ENCODE data around the gene TRPV3. TPM values are rescaled to one million over a fixed set of nuclear protein-coding genes. Genes with fewer than 3 reads are reported as not detected.

TRPV3 gene
- total and polyA plus RNA-seq, 2 of the 8 experiments (the other 6 are each of a cell fraction or from before 2014, with no cell fraction given) = 0.56 to 1.0 TPM

DNA sequence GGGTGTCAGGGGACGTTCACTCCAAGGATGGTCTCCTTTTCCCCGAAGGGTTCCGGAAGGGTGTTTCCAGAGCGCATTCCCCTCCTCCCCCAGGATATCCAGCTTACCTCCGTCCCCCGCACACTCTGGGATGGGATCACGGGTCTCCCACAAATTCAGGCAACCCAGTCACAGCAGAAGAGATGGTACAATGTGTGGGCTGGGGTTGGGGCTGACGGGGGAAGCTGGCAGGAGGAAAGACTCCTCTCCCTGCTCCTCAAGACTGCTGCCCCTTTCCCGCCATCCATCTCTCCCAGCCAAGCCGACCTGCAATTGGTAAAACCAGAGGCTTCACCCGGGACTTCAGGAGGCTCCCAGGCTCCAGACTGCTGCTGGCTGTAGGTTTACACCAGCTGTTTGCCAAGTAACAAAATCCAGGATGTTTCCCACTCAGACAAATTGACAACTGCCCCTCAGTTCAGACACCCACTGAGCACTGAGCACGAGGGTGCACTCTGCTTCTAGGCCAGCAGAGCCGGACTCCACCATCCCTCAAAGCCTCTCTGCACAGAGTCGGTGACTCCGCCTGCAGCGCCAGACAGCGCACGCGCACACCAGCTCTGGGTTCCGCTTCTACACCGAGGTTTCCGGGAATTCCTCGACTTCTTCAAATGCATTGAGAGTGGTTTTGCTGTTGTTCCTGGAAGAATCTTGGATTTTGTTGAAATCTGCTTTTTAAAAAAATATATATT, 44.1 kb downstream of the TRPV3 start:
- Histone ChIP-seq H3K79me2 (ENCODE audit: control insufficient read depth in 1 of 2, insufficient read depth in 2 of 2, low read length in 2 of 2) (no peaks in the 10 kb centered on the region), H2BK12ac (ENCODE audit: low read depth, low read length) (no peak overlapping the region), H2BK20ac (ENCODE audit: low read length) (0 out of 2 replicates have a peak overlapping the region, but pooled peaks have one; percentile 86), H3K14ac (ENCODE audit: insufficient read length) (no peak overlapping the region), H3K27ac (ENCODE audit: low read depth, low read length) (no peak overlapping the region), H3K18ac (ENCODE audit: extremely low read depth, low read length) (peak overlapping the region; percentile 13; the same call in 1 of the 2 replicates), H3K27me3 (replicated peaks in 1 of 4; ENCODE audit: control insufficient read depth in 3 of 4, extremely low read depth in 1 of 4, insufficient read depth in 3 of 4, low read length in 3 of 4) (no peaks in the 10 kb centered on the region; a peak in 2 of 7 replicates), H3K4me2 (ENCODE audit: insufficient read depth in 1 of 2, low read depth in 2 of 2, low read length in 2 of 2) (peak overlapping the region; percentile 3 to 50; a peak in 1 of 4 replicates), H4K20me1 (replicated peaks in 1 of 2; ENCODE audit: control insufficient read depth in 1 of 2, insufficient read depth in 2 of 2, low read length in 2 of 2) (no peaks in the 10 kb centered on the region), H4K91ac (replicated peaks; ENCODE audit: insufficient read length, low read length) (no peak overlapping the region), H2BK15ac (ENCODE audit: low read length) (peak overlapping the region; percentile 81; the same call in 1 of the 2 replicates), H3K9me3 (ENCODE audit: insufficient read depth in 2 of 2, low read depth in 1 of 2, low read length in 1 of 2) (no peaks in the 10 kb centered on the region), H2AFZ (ENCODE audit: low read length) (0 out of 2 replicates have a peak overlapping the region, but pooled peaks have one; percentile 31), H2BK120ac (replicated peaks; ENCODE audit: low read depth, low read length) (no peak overlapping the region), H4K8ac (ENCODE audit: extremely low read depth, insufficient read depth, low read length) (no peak overlapping the region), H3K36me3 (ENCODE audit: control insufficient read depth in 2 of 4, insufficient read depth in 4 of 4, low read length in 3 of 4) (no peaks in the 10 kb centered on the region), H3K4me1 (replicated peaks in 1 of 4; ENCODE audit: control insufficient read depth in 3 of 4, insufficient read depth in 4 of 4, low read length in 3 of 4) (peaks cover 9 to 22% (median 14%) of the 10 kb centered on the region in 4 experiments), H3K4me3 (ENCODE audit: extremely low read depth in 1 of 4, insufficient read depth in 2 of 4, low read depth in 3 of 4, low read length in 4 of 4) (no peak overlapping the region), H3K79me1 (ENCODE audit: low read depth, low read length) (no peaks in the 10 kb centered on the region), H4K5ac (ENCODE audit: insufficient read length, low read depth, low read length) (no peak overlapping the region), H3K56ac (replicated peaks; ENCODE audit: insufficient read length, low read depth, low read length) (no peak overlapping the region), H2AK5ac (ENCODE audit: low read depth, low read length) (no peak overlapping the region), H3K9ac (replicated peaks in 1 of 4; ENCODE audit: extremely low read depth in 1 of 4, low read depth in 3 of 4, low read length in 3 of 4) (no peak overlapping the region), H3K4ac (replicated peaks; ENCODE audit: insufficient read length, low read depth, low read length) (no peak overlapping the region), H3K23ac (ENCODE audit: insufficient read length) (no peak overlapping the region), H2BK5ac (ENCODE audit: low read depth, low read length) (no peak overlapping the region), H3K23me2 (ENCODE audit: low read depth, low read length) (no peaks in the 10 kb centered on the region)
- CTCF ChIA-PET (ENCODE audit: partially characterized antibody) = interaction anchor here (1.1 kb wide), 1 partner anchor 23 kb away, joined by 3 read pairs; no protein-coding TSS in a partner anchor
- no peak for DNase-seq (ENCODE audit: low read depth in 1 of 2, low spot score in 2 of 2)
- POLR2A ChIA-PET (ENCODE audit: partially characterized antibody) = interaction anchor here (0.6 to 0.8 kb wide), 2 partner anchors 12 to 463 kb away, joined by 3 to 4 read pairs; no protein-coding TSS in a partner anchor
- no peak for FAIRE-seq
- 78% methylated on average over 23 of the region's 23 CpGs; no CpG with 5 or more reads in 1 of the 2 experiments for WGBS, 2 experiments (ENCODE audit: extremely low coverage in 1 of 2, insufficient coverage in 1 of 2, insufficient read length in 1 of 2, insufficient replicate concordance in 2 of 2, low coverage in 1 of 2, low lambda C conversion rate in 2 of 2, missing lambda C conversion rate in 1 of 2)
- TF ChIP-seq, protein P1, sequence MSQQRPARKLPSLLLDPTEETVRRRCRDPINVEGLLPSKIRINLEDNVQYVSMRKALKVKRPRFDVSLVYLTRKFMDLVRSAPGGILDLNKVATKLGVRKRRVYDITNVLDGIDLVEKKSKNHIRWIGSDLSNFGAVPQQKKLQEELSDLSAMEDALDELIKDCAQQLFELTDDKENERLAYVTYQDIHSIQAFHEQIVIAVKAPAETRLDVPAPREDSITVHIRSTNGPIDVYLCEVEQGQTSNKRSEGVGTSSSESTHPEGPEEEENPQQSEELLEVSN (IDR thresholded peaks at IDR 0.05) = peak; percentile 78
- TF ChIP-seq POLR2AphosphoS5 (IDR thresholded peaks at IDR 0.05; ENCODE audit: low read depth, low read length) = no peak
- no peak for TF ChIP-seq FOSL1 (IDR thresholded peaks at IDR 0.05; ENCODE audit: insufficient read depth, low read depth, low read length)
- TF ChIP-seq ASH2L (IDR thresholded peaks at IDR 0.05; ENCODE audit: low read length) = peak; percentile 4

All from H1 (cell line).